HG02798 (cell line): ENCODE measurements around the gene PSORS1C2.
A peak's percentile ranks its signal among the peaks of the same experiment; 100 is the strongest.

Experiments
- ATAC-seq: cut with Tn5 transposase; IDR thresholded peaks from one replicate; pipeline ENCODE4 v1.9.1; 2021; ENCODE audit warnings: mild to moderate bottlenecking; ENCODE audit not compliant: unreplicated experiment, poor library complexity

PSORS1C2 gene

DNA sequence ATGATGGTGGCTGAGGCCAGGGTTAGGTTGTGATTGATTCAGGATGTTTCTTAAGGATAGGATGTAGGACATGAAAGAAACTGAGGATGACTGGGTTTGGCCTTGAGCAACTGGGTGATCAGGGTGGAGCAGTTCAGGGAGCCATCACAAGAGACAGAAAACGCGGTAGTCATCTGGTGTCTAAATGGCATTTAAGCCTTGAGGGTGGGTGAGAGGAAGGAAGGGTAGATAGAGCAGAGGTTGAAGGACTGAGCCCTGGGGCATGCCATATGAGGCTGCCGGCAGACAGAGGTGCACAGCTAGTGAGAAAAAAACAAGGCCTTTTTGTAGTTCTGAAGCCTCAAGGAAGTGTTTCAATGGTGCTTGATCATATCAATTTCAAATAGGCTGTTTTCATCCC lies 29.7 kb upstream of the PSORS1C2 start:
- ATAC-seq: no peak

DNA sequence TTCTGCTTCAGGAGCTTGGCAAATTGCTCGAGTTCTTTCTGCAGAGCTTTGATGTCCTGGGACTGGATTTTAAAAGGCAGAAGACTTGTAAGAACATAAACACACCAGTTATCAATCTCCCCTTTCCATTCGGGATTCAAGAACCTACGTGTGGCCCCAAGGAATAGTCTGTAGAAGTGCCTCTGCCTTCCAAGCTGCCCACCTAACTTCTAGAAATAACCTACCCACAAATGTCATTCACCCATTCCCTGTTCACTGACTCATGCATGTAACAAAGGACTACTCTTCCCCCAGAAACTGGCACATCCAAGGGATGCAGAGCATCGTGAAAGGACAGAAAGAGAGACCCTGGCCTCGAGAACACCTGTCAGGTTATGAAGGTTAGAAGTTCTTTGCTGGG lies 27.1 kb upstream of the PSORS1C2 start:
- ATAC-seq: no peak

DNA sequence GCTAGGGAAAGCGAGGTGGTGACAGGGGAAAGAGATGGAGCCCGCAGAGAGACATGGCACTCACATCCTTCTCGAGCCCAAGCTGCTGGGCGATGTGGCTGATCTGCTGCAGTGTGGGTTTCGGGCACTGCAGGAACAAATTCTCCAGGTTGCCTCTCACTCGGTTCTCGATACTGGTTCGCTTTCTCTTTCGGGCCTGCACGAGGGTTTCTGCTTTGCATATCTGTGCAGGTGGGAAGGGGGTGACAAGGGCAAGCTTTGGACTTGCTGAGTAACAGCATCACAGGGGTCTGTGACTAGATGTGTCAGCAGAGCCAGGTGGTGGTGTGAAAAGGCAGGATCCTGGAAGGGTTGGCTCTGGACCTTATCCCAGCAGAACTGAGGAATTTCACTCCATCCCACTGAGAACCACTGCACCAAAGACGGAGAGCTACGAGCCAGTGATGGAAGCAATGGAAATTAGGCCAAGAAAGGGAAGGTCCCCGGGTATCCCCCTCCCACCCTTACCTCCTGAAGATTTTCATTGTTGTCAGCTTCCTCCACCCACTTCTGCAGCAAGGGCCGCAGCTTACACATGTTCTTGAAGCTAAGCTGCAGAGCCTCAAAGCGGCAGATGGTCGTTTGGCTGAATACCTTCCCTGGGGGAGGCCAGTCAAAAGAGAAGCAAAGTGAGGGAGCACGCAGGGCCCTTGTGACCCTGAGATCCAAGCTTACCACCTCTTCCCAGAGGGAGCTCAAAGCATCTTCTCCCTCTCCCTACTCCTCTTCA lies 26.4 kb upstream of the PSORS1C2 start:
- peak; percentile 84 for ATAC-seq

DNA sequence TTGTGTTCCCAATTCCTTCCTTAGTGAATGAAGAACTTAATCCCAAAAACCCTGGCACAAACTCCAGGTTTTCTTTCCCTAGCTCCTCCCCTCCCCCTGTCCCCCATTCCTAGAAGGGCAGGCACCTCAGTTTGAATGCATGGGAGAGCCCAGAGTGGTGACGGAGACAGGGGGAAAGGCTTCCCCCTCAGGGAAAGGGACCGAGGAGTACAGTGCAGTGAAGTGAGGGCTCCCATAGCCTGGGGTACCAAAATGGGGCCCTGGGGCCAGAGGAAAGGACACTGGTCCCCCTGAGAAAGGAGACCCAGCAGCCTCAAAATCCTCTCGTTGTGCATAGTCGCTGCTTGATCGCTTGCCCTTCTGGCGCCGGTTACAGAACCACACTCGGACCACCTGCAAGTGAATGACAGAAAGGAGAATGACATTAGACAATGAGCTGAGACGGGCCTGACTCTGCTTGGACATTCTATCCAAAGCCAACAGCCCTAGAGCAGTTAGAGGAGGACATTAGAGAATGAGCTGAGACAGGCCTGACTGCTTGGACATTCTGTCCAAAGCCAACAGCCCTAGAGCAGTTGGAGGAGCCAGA lies 25.7 kb upstream of the PSORS1C2 start:
- ATAC-seq: peak; percentile 14

DNA sequence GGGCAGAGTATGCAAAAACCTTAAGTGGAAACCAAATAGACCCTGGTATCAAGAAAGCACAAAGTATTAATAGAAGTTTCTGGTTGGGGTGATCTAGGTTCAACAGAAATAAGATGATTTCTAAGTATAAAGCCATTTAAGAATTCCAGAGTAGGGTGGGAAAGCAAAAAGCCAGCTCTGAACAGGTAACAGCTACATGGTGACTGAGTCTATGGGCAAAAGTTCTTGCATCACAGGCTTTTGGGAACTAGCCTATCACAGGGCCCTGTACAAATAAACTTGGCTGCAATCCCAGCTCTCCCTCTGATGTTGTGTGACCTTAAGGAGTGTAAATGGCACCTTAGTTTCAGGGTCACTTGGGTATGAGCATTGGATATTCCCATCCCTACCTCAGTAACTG lies 25.1 kb upstream of the PSORS1C2 start:
- no peak for ATAC-seq

DNA sequence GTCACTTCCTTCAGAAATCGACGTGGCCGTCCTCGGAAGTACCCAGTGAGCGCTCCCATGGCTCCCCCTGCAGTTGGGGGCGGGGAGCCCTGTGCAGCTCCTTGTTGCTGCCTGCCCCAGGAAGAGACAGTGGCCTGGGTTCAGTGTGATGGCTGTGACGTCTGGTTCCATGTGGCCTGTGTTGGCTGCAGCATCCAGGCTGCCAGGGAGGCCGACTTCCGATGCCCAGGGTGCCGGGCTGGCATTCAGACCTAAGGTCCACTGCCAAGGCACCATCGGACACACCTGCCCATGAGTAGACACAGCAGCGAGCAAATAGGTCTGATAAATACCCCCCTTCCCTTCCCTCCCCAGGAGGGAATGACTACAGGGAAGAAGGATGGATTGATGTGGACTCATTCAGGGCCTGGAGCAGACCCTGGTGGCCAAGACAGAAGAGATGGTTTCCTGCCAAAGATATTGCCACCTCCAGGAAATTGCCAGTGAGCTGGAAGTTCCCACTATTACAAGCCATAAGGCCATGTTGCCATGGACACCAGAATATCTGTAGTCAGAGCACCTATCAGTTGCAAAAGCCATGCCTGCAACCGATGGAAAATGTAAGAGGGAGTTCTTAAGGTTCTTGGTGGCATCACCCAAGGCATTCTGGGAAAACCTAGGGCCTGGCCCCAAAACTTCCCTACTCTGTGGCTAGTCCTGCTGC lies 23.7 kb upstream of the PSORS1C2 start:
- no peak for ATAC-seq

DNA sequence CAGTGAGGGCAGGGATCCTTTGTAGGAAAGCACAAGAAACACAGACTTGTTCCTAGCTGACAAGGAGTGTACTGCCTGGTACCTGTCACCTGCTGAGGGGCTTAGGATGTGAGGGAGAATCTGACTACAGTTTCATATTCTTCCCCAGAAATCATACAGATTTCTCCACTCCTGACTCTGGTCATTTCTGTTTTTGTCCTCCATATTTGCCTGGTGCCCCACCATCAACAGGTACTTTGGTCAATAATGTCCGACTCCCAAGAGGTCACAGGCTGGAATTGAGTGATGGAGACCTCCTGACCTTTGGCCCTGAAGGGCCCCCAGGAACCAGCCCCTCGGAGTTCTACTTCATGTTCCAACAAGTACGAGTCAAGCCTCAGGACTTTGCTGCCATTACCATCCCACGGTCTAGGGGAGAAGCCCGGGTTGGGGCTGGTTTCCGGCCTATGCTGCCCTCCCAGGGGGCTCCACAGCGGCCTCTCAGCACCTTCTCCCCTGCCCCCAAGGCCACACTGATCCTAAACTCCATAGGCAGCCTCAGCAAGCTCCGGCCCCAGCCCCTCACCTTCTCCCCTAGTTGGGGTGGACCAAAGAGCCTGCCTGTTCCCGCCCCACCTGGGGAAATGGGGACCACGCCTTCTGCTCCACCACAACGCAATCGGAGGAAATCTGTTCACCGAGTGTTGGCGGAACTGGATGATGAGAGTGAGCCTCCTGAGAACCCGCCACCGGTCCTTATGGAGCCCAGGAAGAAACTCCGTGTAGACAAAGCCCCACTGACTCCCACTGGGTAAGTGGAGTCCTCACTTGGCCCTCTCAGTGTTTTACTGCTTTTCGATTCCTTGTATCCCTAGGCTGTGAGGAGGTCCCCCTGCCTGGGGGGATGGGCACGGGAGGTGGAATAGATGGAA lies 22.6 kb upstream of the PSORS1C2 start:
- ATAC-seq: no peak

DNA sequence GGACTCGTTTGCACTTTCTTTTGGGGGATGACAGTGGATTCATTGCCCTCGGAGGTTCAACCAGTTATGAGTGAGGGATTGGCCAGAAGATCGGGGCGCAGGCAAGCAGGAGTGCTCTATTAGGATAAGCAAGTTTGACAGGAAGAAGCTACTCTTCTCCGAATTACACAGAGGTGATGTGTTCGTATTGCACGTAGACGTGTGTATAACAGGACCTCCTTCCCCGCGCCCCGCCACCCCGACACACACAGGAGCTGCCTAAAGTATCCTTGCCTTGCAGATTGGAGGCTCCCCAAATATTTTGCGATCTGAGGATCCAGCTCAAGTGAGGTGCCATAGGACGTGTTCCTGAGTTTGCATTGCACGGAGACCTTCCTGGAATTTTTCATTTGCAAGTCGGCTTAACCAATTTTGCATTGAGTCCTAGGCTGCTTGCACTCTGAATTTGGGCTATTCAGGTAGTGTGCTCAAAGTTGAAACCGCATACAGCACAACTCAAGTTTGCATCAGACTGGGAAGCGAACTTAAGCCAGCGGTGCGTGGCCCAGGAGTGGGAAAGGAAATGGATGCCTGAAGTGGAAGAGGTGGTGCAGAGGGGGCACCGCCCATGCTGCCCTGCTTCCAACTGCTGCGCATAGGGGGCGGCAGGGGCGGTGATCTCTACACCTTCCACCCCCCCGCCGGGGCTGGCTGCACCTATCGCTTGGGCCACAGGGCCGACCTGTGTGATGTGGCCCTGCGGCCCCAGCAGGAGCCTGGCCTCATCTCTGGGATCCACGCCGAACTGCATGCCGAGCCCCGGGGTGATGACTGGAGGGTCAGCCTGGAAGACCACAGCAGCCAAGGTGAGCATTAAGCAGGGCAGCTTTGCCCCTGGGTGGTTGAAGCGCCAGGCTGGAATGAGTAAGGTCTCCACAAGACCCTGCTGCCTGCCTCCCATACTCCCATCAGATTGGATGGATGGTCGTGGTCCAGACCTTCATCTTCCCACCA lies 20.3 kb upstream of the PSORS1C2 start:
- no peak for ATAC-seq

DNA sequence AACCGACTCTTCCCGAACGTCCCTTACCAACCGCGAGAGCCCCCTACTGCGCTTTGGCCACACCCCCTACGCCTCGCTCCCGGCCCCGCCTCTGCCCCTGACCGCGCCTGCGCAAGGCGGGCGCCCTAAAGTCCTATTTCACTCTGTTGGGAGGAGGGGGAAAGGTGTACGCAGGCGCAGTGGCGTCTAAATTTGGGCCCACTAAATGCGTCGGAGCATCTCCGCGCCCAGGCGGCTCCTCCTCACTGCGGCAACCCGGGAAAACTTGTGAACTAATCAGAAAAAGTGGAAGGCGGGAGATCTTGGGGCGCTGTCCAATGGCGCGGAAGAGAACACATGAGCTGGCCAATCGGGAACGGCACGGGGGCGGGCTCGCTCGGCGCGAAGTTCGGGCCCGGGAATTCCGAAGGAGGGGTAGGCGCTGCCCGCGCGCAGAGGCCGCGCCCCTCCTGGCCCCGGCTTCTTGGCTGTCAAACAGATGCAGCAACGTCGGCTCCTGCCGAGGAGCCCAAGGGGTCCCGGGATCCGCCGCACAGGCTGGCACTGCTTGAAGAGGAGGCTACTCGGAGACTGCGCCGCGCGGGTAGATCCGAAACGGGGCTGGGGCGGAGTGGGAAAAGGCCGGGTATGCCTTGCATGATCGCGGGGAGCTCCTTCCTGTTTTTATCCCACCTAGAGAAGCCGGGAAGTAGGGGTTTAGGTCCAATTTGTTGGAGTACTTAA lies 19.4 kb upstream of the PSORS1C2 start, which contains the start of gene TCF19:
Gene TCF19 (plus strand): TSS at position 450 of the 723 bp plus-strand sequence. CDS start 881 bp downstream, outside the sequence.
- ATAC-seq: peak; percentile 85

DNA sequence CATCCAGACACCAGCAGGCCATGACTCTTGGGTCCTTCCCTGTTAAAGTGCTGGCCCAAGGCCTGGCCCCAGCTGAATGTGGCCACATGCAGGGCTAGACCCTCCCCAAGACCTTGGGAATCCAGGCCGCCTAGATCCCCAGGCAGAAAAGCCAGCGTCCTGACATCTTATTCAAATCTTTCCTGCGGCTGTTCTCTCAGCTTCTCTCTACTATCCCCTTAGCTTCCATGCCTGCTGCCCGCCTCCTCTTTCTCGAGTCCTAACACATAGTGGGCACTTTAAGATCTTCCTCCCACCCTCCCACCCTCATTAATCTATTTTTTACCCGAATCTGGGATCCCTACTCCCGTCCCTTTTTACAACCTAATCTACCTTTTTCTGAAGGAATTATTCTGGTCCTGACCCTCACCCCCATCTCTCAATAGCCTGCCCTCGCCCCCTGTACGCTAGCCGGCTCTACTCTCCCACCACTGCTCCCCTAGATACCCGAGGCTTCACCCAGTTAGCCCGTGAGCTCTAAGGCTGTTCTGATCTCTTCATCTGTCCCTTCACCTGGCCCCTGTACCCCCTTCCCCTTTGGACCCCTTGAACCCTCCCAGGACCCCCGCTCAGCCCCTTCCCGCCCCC lies 18.8 kb upstream of the PSORS1C2 start, which contains the start of gene CCHCR1:
Gene CCHCR1 (minus strand): TSS at position 290 of the 627 bp plus-strand sequence. CDS start 202 bp downstream, at position 88.
- ATAC-seq: no peak

DNA sequence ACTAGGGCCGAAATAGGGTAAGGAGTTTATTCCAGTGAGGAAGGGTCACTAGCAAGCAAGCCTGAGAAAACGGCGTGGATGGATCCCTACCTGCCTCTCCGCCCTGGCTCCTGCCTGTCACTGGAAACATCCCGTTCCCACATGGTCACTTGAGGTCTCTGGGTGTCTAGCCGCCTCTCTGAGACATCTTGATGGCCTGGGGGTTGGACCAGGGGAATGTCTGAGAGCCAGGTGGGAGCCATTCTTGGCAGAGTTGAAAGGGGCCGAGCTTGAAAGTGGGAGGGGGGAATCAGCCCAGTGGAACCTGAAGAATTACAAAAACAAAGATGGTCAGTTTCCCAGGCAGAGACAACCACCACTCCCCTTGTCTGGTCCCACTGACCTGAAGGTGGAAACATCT lies 17.8 kb upstream of the PSORS1C2 start:
- no peak for ATAC-seq

DNA sequence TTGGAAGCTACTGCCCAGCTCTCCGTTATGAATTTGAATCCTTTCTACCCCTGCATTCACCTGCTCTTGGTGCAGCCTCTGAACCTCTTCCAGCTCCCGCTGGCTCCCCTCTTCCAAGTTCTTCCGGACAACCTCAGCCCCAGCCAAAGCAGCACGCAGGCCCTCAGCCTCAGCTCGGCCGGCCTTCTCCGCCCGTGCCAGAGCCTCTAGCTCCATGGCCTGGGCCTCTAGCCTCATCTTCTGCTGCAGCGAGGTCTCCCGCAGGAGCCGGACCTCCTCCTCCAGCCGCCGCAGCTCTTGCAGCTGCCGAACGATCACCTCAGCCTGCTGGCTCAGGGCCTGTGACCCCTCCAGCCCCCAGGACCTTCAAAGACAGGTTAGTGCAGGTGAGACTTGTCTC lies 15.6 kb upstream of the PSORS1C2 start:
- ATAC-seq: no peak

DNA sequence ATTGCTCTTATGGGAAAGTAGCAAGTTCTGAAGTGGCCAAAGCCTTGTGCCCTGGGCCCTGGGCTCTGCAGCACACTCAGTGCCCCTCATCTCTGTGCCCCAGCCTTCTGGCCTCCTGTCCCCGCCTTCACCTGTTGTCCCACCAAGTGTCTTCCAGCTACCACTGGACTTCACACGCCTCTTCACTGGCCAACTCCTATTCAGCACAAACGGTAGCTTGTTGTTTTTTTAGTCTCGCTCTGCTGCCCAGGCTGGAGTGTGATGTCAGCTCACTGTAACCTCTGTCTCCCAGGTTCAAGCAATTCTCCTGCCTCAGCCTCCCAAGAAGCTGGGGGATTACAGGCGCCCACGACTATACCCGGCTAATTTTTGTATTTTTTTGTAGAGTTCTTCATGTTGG lies 13.9 kb upstream of the PSORS1C2 start:
- ATAC-seq: no peak

DNA sequence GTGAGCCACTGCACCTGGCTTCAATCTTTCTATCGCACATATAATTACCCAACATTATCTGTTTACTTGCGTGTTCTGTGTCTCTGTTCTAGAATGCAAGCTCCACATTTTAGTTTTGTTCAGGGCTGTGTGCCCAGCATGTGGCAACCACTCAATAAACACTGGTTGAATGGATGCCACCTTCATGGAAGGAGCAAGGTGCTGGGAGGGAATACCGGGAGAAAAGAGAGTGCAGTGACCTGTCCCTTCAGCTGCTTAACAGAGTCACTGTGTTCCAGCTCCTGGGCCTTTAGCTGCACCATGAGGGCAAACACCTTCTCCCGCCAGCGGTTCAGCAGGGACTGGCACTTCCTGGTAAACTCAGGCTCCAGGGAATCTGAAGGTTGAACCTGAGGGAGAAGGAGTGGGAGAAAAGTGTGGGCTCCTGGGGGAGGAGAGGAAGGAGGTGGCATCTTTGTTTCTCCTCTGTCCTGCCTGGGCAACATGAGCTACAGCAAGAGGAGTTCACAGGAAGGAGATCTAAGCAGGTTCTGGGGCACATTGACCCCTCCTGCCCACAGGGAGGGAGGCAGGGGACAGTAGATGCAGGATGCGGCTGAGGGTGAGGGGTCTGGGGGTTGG lies 11.1 kb upstream of the PSORS1C2 start:
- no peak for ATAC-seq

DNA sequence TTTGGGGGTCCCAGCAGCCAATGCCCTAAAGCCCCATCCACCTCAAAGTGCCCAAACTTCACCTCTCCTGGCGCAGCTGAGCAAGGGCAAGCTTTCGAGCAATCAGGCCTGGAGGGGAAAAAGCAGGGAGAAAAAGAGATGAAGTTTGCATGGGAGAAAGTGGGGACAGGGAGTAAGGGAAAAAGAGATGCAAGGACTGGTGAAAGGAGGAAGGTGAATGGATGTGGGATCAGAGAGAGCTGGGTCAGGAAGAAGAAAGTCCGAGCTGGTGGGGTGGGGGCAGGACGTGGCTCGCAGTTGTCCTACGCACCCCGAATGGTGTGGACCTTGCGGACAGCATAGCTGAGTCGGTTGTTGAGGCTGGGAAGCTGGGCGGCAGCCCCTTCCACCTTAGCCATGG lies 6.5 kb upstream of the PSORS1C2 start:
- no peak for ATAC-seq

DNA sequence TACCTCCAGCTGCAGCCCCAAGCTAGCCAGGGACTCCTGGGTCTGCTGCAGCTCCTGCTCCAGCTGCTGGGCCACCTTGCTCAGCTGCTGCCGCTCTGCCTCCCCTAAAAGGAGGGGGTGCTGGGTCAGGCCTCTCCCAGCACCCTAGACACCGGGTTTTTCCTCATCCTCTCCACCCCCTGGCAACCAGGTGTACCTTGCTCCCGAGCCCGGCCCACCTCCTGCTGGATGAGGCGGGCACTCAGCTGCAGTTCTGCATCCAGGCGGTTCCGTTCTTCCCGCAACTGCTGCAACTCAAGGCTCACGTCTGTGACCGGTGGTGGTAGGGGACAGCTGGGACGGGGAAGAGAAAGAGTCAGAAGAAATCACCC lies 6.1 kb upstream of the PSORS1C2 start:
- ATAC-seq: no peak

DNA sequence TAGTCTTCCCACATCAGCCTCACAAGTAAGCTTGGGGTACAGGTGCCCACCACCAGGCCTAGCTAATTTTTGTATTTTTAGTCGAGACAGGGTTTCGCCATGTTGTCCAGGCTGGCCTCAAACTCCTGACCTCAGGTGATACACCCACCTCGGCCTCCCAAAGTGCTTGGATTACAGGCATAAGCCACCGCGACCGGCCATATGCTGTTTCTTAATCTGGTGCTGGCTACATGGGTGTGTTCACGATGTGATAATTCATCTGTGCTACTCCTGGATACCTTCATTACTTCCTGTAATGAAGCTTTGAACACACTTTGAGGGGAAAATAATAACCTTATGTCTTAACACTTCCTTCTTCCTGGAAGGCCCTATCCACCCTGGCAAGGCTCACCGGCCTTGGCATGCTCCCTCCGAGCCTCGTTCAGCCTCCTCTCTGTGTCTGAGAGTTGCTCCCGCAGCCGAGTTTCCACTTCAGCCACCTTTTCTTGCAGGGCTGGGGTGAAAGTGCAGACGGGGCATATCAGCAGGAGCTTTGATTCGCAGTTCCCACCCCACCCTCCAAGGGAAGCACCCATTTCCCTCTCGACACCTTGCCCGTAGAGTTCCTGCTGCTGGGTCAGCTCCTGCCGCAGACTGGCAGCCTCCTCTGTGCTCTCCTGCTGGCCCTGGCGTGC lies 5.6 kb upstream of the PSORS1C2 start:
- ATAC-seq: no peak
